MM.1S (cell line): Measurements from ENCODE around the gene EPB41.

Experiments used
- DNase-seq: peaks from one replicate; pipeline ENCODE4 v3.0.0-alpha.2; 2015
- H2AFZ ChIP-seq: fragments of 300-600 bp; sonication (generic); 2 replicates; pipeline ENCODE4 v1.6.0; 2016; ENCODE audit warnings: antibody characterized with exemption, low read length
- H3F3A ChIP-seq: fragments of 300-600 bp; sonication (generic); 2 replicates; pipeline ENCODE4 v1.6.1; 2016; ENCODE audit warnings: mild to moderate bottlenecking, antibody characterized with exemption, low read length, moderate library complexity, mixed read lengths; ENCODE audit not compliant: insufficient read depth
- H3K27ac ChIP-seq: fragments of 300-600 bp; sonication (generic); 2 replicates; pipeline ENCODE4 v1.5.1; 2016; ENCODE audit warnings: mild to moderate bottlenecking, low read length
- H3K27me3 ChIP-seq: fragments of 300-600 bp; sonication (generic); replicated peaks from 2 replicates; pipeline ENCODE4 v1.6.0; 2016; ENCODE audit warnings: low read length; ENCODE audit not compliant: insufficient read depth
- H3K36me3 ChIP-seq: fragments of 300-600 bp; sonication (generic); replicated peaks from 2 replicates; pipeline ENCODE4 v1.6.1; 2016; ENCODE audit warnings: mild to moderate bottlenecking, low read length, mixed read lengths; ENCODE audit not compliant: insufficient read depth
- H3K4me1 ChIP-seq: fragments of 300-600 bp; sonication (generic); 2 replicates; pipeline ENCODE4 v1.6.1; 2016; ENCODE audit warnings: low read length, mixed read lengths
- H3K4me2 ChIP-seq: fragments of 300-600 bp; sonication (generic); 2 replicates; pipeline ENCODE4 v1.6.0; 2016; ENCODE audit warnings: low read depth, low read length
- H3K4me3 ChIP-seq: fragments of 300-600 bp; sonication (generic); 2 replicates; pipeline ENCODE4 v1.5.1; 2016; ENCODE audit warnings: low read length, mixed read lengths
- H3K79me2 ChIP-seq: fragments of 300-600 bp; sonication (generic); 2 replicates; pipeline ENCODE4 v1.6.1; 2016; ENCODE audit warnings: mixed run types, low read length, mixed read lengths
- H3K9ac ChIP-seq: fragments of 300-600 bp; sonication (generic); 2 replicates; pipeline ENCODE4 v1.6.1; 2016; ENCODE audit warnings: low read length, mixed read lengths
- H3K9me2 ChIP-seq: fragments of 300-600 bp; sonication (generic); replicated peaks from 2 replicates; pipeline ENCODE4 v1.6.1; 2016; ENCODE audit warnings: mild to moderate bottlenecking, low read length, mixed read lengths; ENCODE audit not compliant: insufficient read depth
- H3K9me3 ChIP-seq: fragments of 300-600 bp; sonication (generic); replicated peaks from 2 replicates; pipeline ENCODE4 v1.6.1; 2016; ENCODE audit warnings: mild to moderate bottlenecking, low read length, mixed read lengths; ENCODE audit not compliant: insufficient read depth
- H4K20me1 ChIP-seq: fragments of 300-600 bp; sonication (generic); 2 replicates; pipeline ENCODE4 v1.6.1; 2016; ENCODE audit warnings: mild to moderate bottlenecking, low read length, moderate library complexity, mixed read lengths; ENCODE audit not compliant: insufficient read depth
- EZH2 ChIP-seq: fragments of 300-600 bp; sonication (generic); optimal IDR thresholded peaks from 2 replicates; pipeline ENCODE3; 2017; ENCODE audit warnings: low read depth, mild to moderate bottlenecking, antibody characterized with exemption, low read length, mixed read lengths
- EZH2phosphoT487 ChIP-seq: fragments of 300-600 bp; sonication (generic); IDR thresholded peaks from 2 replicates; pipeline ENCODE4 v1.6.1; 2018; ENCODE audit warnings: antibody characterized with exemption, low read length
- TF ChIP-seq, protein P1 (sequence below): fragments of 300-600 bp; sonication (generic); IDR thresholded peaks from 2 replicates; pipeline ENCODE4 v1.5.1; 2016; ENCODE audit warnings: antibody characterized with exemption, low read length, mixed read lengths

Gene EPB41

DNA sequence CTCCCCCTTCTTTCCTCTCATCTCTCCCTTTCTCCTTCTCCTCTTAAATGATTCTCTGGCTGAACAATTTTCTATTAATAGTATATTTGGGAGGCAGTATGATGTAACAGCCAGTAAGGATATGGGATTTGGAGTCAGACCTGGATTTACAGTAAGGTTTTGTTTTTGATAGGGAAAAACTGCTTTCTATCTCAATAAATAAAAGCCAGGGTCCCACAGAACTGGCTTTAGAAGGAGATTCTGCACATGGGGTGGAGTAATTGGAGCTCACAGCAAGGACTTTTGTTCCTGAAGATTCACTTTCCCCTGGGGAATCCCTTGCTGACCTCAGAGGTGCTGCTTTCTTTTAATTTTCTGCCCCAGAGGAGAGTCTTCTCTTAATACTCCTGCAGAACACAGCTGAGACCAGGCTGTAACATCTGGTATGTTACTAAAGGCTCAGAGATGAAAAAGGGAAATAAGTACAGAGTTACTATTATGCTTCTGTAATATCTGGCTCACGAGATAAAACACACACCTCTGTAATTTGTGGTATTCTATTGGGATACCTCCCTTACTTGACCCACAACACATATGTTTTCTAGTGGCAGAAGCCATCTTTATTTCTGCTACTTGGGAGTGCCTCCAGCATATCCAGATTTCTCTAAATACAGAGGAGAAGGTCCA, 13.4 kb downstream of the EPB41 start:
- peaks cover 4% of the 10 kb centered on the region; the same call in 1 of the 2 replicates for H4K20me1 ChIP-seq
- H3K27me3 ChIP-seq, result no peaks in the 10 kb centered on the region
- peaks cover 31% of the 10 kb centered on the region for H3F3A ChIP-seq
- peak overlapping the region; percentile 33 for H3K4me3 ChIP-seq
- H3K27ac ChIP-seq, result peak overlapping the region; percentile 72; the same call in 1 of the 2 replicates
- peaks cover 33% of the 10 kb centered on the region for H3K4me1 ChIP-seq
- H3K4me2 ChIP-seq, result peak overlapping the region; percentile 84
- no peaks in the 10 kb centered on the region for H3K9me2 ChIP-seq
- H3K36me3 ChIP-seq, result no peaks in the 10 kb centered on the region
- H3K9me3 ChIP-seq, result no peaks in the 10 kb centered on the region
- H3K79me2 ChIP-seq, result peaks cover 83% of the 10 kb centered on the region
- peak overlapping the region; percentile 24; the same call in 1 of the 2 replicates for H3K9ac ChIP-seq
- no peak overlapping the region for H2AFZ ChIP-seq
- DNase-seq, result peak; percentile 56
- TF ChIP-seq EZH2phosphoT487 (no peak), EZH2 (no peak)
- TF ChIP-seq, protein P1, sequence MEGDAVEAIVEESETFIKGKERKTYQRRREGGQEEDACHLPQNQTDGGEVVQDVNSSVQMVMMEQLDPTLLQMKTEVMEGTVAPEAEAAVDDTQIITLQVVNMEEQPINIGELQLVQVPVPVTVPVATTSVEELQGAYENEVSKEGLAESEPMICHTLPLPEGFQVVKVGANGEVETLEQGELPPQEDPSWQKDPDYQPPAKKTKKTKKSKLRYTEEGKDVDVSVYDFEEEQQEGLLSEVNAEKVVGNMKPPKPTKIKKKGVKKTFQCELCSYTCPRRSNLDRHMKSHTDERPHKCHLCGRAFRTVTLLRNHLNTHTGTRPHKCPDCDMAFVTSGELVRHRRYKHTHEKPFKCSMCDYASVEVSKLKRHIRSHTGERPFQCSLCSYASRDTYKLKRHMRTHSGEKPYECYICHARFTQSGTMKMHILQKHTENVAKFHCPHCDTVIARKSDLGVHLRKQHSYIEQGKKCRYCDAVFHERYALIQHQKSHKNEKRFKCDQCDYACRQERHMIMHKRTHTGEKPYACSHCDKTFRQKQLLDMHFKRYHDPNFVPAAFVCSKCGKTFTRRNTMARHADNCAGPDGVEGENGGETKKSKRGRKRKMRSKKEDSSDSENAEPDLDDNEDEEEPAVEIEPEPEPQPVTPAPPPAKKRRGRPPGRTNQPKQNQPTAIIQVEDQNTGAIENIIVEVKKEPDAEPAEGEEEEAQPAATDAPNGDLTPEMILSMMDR, result no peak

DNA sequence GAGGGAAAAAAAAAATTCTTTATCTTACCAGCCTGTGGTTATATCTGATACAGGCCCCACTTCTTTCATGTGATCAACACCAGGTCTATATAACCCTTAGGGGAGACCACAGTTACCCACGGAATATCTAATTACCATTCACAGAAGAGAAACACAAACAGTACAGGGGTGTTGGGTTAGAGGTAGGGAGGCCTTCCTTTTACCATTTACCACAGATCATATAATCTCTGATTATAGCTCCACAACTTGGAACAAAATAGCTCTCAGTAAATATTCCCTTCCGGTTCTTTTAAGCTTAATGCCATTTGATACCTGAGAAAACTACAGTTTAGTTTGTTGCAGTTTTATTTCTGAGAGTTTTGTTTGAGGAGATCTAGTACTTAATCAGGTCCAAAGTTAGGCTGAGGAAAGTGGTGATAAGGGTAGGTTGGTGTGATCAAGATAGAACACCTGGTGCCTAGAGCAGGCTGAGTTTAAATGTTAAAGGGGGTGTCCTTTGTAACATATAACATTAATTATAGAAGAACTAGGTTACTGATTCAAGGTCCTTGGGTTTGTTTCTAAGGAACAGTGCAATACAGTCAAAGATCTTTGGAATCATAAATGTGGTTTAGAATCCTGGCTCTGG, 14.1 kb downstream of the EPB41 start:
- H3K4me3 ChIP-seq, result peak overlapping the region; percentile 33; the same call in 1 of the 2 replicates
- H3K27me3 ChIP-seq, result no peaks in the 10 kb centered on the region
- H3K27ac ChIP-seq, result peak overlapping the region; percentile 72; the same call in 1 of the 2 replicates
- peaks cover 4% of the 10 kb centered on the region; the same call in 1 of the 2 replicates for H4K20me1 ChIP-seq
- peaks cover 31% of the 10 kb centered on the region for H3F3A ChIP-seq
- peaks cover 33% of the 10 kb centered on the region for H3K4me1 ChIP-seq
- TF ChIP-seq, protein P1, result no peak
- no peak for TF ChIP-seq EZH2phosphoT487
- no peak for TF ChIP-seq EZH2
- peaks cover 83% of the 10 kb centered on the region for H3K79me2 ChIP-seq
- H3K9me2 ChIP-seq, result no peaks in the 10 kb centered on the region
- H2AFZ ChIP-seq, result no peak overlapping the region
- DNase-seq, result no peak
- peak overlapping the region; percentile 24; the same call in 1 of the 2 replicates for H3K9ac ChIP-seq
- H3K9me3 ChIP-seq, result no peaks in the 10 kb centered on the region
- peak overlapping the region; percentile 84 for H3K4me2 ChIP-seq
- no peaks in the 10 kb centered on the region for H3K36me3 ChIP-seq

GRCh38 chr1:28933277-28933676, 18.9 kb downstream of the EPB41 start:
- TF ChIP-seq EZH2phosphoT487, result no peak
- TF ChIP-seq, protein P1, result no peak
- no peak for TF ChIP-seq EZH2
- Histone ChIP-seq H3K79me2 (peaks cover 92% of the 10 kb centered on the region), H3K9me3 (no peaks in the 10 kb centered on the region), H3K9ac (no peak overlapping the region), H3K4me2 (no peak overlapping the region), H3K9me2 (no peaks in the 10 kb centered on the region), H3K4me3 (no peak overlapping the region), H2AFZ (no peak overlapping the region), H4K20me1 (peaks cover 4% of the 10 kb centered on the region; the same call in 1 of the 2 replicates), H3F3A (peaks cover 7% of the 10 kb centered on the region), H3K27ac (no peak overlapping the region), H3K36me3 (no peaks in the 10 kb centered on the region), H3K27me3 (no peaks in the 10 kb centered on the region), H3K4me1 (peaks cover 7% of the 10 kb centered on the region)
- DNase-seq, result no peak
